DMS79 treated with DMSO at 0.1 percent for 48 hours (cell line): ENCODE measurements around the gene RPS6KL1.
"Not testable (repeated sequence)": the region's sequence is repeated elsewhere in the genome, so short reads cannot be mapped to it uniquely, and the experiment has no call there.

Experiments
- DNase-seq: peaks from one replicate; lab custom pipeline; 2025; lab: John Stamatoyannopoulos, UW

Gene RPS6KL1

GRCh38 chr14:74935360-74935680, 12.3 kb upstream of the RPS6KL1 start:
- DNase-seq, result no peak

GRCh38 chr14:74934476-74935359, 11.7 kb upstream of the RPS6KL1 start:
- DNase-seq, result no peak

GRCh38 chr14:74934041-74934440, 11.0 kb upstream of the RPS6KL1 start:
- DNase-seq, result no peak

GRCh38 chr14:74932936-74933335, 9.9 kb upstream of the RPS6KL1 start:
- DNase-seq, result not testable (repeated sequence)

GRCh38 chr14:74932401-74932901, 9.4 kb upstream of the RPS6KL1 start:
- no peak for DNase-seq

GRCh38 chr14:74931744-74932143, 8.7 kb upstream of the RPS6KL1 start:
- DNase-seq, result not testable (repeated sequence)

- DNase-seq, result no peak
These were observed 6.2 kb upstream of the RPS6KL1 start for GRCh38 chr14:74929242-74929641.

- no peak for DNase-seq
These were observed 4.2 kb upstream of the RPS6KL1 start for GRCh38 chr14:74927225-74927624.

- no peak for DNase-seq
These were observed 1.0 kb upstream of the RPS6KL1 start for GRCh38 chr14:74924061-74924460.

- no peak for DNase-seq
These were observed 891 bp downstream of the RPS6KL1 start for GRCh38 chr14:74921987-74922751.

- no peak for DNase-seq
These were observed 1.9 kb downstream of the RPS6KL1 start for GRCh38 chr14:74921053-74921620.

- DNase-seq, result no peak
These were observed 2.8 kb downstream of the RPS6KL1 start for GRCh38 chr14:74920281-74920680.

GRCh38 chr14:74919421-74920165, 3.5 kb downstream of the RPS6KL1 start:
- DNase-seq, result no peak

GRCh38 chr14:74918380-74918779, 4.7 kb downstream of the RPS6KL1 start:
- DNase-seq, result no peak

- DNase-seq, result no peak
These were observed 5.4 kb downstream of the RPS6KL1 start for GRCh38 chr14:74917646-74918081.

GRCh38 chr14:74917178-74917543, 5.9 kb downstream of the RPS6KL1 start:
- DNase-seq, result no peak

GRCh38 chr14:74915826-74916225, 7.2 kb downstream of the RPS6KL1 start:
- no peak for DNase-seq

GRCh38 chr14:74915426-74915825, 7.6 kb downstream of the RPS6KL1 start:
- DNase-seq, result no peak

- peak; percentile 17 for DNase-seq
These were observed 9.0 kb downstream of the RPS6KL1 start for GRCh38 chr14:74913986-74914573.

GRCh38 chr14:74913393-74913910, 9.6 kb downstream of the RPS6KL1 start:
- DNase-seq, result no peak

GRCh38 chr14:74912801-74913200, 10.3 kb downstream of the RPS6KL1 start:
- DNase-seq, result no peak
